NCI-H1092 treated with DMSO at 0.1 percent for 48 hours (cell line): Measurements from ENCODE around the gene C14orf180.

Source experiments
- DNase-seq: peaks from one replicate; lab custom pipeline; 2025; lab: John Stamatoyannopoulos, UW

The C14orf180 gene

DNA sequence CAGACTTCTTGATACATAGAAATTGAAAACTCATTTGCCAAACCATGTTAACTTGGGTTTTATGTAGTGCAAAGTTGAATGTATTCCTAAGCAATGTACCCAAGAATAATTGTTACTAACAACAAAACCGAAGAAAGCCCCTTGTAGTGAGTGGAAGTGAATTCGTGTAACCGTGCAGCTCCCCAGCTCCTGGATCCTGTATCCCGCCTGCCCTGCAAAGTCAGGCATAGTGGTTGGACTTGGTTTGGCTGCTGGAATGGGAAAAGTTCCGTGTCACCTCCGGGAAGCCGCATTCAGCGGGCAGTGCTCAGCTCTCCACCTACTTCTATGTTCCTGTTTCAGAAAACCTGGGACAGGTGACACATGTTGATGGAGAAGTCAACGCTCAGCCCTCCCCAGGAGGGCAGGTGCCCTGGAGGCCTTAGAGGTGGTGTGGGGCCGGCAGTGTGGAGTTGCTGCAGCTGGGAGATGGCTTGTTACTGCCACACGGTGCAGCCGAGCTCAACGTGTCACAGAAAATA lies 29.2 kb upstream of the C14orf180 start:
- DNase-seq, result no peak

DNA sequence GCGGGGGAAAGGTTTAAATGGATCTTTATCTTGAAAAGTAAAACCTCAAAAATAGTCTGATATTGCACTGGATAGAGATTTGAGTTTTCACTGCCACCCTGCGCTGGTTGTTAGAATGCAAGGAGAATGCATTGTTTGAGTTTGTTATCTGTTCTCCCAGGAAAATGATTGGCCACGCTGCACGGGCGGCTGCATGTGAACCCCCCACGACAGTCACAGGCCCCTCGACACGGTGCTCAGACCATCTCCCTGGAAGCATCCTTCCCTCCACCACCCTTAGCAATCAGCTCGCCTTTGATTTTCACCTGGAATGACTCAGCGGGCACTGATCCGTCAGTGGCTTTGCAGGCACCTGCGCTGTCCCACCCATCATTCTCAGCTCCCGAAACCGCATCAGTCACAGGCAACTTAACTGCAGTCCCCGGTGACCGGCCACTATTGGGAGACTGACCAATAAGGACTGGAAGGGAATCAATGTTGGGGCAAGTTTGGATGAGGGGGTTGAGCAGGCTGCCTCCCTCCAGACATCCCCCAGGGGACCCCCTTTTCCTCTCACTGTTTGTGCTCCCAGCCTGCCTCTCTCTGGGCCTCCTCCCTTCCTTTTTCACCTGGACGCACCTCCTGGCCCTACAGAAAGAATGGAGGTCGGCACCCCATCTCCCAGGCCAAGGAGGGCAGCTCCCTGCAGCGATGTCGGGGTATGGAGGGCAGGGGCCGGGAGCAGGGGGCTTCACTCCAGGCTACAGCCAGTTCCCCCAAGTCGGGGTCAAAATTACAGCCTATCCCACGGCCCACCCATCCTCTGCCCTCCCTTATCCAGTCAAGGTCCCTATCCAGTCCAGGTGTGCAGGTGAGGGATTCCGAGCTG lies 28.5 kb upstream of the C14orf180 start:
- no peak for DNase-seq

DNA sequence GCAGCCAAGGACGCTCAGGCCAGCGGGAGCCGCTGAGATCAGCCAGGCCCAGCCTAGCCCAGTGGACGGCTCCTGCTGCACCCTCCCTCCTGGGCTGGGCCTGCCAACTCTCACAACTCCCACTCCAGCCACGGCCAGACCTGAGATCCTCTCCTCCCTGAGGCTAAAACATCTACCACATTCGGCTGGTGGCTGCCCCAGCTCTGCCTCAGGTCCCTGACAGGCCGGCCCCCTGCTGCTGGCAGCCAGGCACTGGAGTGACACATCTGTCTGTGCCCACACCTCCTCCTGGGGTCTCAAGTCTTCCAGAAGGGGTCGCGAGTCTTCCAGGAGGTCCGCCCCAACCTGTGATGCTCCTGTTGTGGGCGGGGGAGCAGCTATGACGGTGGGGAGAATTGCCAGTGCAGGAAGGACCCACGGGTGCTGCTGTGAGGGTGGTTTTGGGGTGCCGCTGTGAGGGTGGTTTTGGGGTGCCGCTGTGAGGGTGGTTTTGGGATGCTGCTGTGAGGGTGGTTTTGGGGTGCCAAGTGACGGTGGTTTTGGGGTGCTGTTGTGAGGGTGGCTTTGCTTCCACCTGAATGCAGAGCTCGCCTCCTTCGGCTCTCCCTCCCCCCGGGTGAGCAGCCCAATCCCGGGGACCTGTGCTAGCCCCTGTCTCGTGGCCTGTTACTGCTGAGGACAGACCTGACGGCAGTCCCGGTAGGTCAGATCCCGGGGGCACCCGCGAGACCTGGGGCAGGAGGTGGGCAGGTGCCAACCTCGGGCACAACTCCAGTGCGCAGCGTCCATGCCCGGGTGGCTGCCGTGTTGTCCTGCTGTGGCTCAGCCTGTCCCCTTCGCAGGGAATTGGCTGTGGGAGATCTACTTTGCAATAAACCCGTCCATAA lies 27.5 kb upstream of the C14orf180 start:
- no peak for DNase-seq

DNA sequence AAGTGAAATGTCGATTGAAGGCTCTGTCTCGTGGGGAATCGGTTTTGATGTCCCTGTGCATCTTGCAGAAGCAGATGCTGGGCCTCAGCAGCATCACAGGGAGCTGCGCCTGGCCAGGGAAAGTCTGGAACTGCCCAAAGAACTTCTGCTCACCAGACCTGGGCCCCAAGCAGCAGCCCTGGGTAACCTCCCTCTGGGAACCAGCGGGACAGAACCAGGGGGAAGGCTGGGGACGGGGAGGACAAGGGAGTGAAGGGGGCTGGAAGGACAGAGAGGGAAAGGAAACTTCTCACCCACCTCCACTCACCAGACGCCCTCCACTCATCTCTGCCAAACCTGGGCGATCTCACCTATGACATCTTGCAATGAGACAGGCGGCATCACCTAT lies 26.8 kb upstream of the C14orf180 start:
- no peak for DNase-seq

DNA sequence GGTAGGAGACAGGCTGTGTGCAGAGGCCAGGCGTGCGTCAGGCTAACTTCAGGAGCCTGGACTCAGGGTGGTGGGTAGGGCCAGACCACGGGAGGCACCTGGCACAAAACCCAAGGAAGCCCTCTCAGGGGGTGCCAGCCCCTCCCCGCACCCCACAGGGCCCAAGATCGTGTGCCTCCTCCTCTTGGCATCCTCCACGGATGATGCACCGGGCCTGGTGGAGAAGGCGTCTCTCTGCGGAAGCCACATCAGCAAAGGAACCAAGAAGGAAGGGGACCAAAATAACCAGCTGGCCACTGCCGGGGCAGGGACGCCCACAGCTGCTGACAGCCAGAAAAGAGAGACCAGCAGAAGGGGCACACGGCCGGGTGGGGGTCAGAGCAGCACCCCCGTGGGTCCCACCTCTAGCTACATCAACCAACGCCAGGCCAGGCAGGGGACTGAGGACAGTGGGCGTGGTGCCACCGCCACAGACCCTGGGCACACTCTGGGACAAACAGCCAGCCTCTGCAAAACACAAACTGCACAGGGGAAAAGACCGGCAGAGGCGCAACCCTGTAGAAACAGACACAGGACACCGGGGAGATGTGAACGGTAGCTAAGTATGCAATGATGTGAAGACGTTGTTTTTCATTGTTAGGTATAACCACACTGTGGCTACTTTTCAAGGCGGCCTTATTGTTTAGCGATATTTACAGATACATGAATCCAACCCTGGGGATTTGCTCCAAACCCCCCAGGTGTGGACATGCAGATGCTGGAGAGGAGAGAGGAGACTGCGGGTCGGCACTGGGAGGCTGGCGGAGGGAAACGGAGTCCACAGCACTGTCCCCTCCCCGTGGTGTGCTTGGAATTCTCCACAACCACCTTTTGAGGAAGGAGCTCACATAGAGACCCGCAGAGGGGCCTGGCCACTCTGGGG lies 26.1 kb upstream of the C14orf180 start:
- DNase-seq, result no peak

DNA sequence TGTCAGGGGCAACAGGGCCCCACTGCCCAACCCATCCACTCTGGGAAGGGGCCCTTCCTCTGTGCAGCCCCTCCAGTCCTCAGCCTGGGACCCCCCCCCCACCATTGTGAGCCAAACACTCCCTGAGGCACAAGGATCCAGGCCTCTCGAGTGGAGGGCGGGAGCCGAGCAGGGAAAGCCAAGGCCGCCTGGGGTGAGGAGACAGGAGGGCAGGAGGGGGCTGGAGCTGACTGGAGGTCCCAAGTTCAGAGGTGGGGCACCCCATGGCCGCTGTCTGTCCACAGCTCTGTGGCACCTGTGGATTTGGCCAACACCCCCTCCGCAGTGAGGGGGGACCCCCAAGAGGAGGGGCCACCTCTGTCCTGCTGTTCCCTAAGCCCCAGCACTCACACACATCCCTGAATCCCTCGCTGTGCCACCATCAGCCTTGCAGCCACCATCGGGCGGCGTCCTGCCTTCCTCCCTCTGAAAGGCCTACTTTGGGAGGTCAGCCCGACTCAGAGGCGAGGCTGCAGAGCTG lies 25.4 kb upstream of the C14orf180 start:
- DNase-seq, result no peak

DNA sequence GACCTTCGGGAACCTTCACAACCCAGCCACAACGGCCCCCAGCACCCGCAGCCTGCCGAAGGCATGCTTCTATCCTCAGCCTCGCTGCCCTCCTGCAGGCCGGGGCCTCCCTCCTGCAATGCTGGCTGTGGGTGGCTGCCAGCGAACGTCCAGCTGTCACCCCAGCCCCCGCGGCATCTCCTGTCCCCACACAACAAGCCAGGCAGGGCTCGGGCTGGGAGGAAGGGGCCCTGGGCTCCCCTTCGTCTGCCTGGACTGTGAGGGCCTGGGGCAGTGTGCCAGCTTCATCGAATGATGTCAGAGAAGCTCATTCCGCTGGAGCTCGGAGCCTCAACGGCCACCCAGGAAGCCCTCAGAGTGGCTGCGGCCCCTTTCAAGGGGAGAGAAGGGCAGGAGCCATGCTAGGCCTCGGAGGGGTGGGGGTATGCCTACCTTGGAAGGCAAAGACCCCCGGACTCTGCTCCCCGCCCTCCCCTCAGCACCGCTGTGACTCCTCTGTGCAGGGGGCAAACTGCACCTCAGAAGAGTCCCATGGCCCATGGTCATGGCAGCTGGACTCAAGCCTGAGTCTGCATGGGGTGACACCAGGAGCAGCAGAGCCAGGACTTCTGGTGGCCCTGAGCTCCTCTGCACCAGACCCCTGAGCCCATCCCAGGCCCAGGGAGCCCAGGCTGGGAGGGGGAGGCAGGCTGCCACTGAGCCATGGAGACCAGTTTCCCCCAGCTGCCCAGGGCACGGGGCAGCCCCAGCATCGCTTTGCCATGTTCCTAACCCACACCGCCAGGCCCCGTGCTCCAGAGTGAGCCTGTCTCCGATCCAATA lies 24.7 kb upstream of the C14orf180 start:
- DNase-seq, result no peak

DNA sequence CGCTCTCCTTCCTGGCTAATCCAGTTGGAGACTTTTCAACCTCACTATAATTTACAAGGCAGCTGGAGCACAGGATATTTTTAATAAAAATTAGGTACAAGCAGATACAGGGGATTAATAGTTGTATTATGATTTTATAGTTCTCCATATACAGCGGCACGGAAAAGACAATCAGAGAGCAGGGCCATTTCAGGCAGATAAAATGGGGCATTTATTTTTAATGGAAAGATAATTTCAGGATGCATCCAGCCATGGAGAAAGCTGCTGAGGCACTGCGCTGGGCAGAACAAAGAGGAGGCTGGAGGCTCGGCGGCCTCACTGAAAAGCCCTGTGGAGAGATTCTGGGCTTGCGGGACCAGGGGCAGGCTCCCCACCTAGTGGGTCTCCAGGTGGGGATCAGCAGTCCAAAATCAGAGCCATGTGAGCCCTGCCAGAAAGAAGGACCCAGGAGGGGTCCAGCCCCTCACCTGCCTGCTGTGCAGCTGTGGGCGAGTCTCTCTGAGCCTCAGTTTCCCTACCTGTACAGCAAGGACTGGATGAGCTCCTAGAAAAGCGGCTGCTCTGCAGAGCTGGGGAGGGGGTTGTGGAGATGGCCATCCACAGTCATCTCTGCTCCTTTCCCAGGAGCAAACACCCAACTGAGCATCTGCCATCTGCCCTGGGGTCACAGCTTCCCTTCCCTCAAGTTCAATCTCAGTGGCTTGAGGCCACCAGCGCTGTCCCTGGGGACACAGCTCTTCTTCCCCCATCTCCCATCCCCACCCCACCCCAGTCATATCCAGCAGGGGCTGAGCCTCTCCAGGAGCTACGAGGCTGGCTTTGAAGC lies 23.9 kb upstream of the C14orf180 start:
- DNase-seq, result no peak

DNA sequence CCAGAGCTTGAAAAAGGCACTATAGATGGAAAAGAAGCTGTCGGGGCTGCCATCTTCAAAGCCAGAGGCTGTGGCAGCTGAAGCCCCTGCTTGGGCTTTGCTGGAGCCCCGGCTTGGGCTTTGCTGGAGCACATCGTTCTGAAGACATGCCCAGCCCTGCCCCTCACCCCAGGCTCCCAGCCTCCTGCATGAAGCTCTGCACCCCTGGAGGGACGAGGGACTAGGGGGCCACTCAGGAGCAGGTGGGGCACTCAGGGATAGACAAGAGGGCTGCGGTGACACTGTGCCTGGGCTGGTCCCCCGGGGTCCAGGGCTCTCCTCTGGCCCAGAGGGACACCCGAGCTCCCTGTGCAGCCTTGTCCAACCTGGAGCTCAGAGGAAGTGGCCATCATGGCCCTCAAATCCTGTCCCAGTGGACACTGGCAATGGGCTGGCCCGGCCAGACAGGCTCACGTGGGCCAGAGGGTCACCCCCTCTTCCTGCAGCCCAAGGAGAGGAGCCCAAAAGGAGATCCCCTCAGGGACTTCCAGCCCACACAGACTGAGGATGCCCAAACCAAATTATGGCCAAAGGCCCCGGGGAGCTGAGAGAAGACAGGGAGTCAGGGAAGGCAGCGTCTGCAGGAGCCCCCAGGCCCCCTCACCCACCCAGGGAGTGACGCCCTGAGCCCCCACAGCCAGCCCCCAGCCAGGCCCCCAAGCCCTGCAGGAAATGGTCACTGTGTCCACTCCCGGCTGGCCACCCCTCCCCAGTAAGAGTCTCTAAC lies 23.1 kb upstream of the C14orf180 start:
- DNase-seq, result no peak

DNA sequence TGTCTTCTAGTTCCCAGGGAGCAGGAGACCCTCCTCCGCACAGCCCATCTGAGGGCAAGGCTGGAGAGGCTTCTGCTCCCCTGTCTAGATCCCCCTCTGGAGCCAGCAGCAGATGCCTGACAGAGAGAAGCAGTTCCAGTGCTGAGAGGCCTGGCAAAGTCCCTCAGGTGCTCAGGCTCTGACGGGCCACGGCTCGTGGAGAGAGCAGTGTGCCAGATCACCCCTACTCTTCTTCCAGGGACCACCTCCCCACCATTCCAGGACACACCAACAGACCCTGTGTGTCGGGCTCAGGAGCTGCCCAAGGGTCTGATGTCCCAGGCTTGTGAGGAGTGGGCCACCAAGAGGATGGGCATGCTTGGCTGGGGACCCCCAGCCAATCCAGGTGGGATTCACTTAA lies 22.5 kb upstream of the C14orf180 start:
- DNase-seq, result no peak

DNA sequence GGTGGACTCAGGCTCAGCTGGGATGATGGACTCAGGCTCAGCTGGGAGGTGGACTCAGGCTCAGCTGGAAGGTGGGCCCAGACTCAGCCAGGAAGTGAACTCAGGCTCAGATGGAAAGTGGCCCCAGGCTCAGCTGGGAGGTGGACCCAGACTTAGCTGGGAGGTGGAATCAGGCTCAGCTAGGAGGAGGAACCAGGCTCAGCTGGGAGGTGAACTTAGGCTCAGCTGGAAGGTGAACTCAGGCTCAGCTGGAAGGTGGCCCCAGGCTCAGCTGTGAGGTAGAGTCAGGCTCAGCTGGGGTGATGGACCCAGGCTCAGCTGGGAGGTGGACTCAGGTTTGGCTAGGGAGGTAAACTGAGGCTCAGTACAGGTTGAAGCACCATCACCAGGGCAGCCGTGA lies 21.8 kb upstream of the C14orf180 start:
- DNase-seq, result no peak

DNA sequence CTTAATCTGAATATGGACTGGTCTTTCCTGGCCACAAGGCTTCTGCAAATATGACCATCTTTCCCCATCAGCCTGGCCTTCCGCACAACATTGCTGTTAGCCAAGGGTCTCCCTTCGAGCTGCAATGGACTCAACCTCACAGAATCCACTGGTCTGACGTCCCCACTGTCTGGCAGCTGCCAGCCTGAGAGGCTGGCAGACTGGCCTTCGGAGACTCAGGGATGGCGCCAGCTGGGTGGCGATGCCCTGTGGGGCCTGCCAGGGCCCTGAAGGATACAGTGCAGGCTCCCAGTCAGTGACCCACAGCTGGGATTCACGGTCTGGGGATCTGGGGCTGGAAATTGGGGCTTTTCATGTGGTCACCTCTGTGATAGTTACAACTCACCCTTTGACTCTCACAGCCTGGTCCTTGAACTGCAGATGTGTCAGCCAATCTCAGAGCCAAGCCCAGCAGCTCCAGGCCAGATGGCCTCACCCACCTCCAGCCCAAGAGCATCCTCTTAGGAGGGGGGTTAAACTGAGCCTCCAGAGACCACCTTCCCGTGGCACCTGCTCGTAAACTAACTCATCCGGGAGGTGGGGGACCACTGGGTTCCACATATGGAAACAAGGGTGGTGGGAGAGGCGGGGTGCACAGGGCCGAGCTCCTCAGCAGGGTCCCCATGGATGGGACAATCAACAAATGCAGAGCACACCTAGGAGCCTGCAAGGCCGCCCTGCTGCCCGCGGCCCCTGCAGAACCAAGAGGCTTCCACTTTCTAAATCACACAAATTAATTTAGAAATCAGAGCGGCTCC lies 21.1 kb upstream of the C14orf180 start:
- no peak for DNase-seq

DNA sequence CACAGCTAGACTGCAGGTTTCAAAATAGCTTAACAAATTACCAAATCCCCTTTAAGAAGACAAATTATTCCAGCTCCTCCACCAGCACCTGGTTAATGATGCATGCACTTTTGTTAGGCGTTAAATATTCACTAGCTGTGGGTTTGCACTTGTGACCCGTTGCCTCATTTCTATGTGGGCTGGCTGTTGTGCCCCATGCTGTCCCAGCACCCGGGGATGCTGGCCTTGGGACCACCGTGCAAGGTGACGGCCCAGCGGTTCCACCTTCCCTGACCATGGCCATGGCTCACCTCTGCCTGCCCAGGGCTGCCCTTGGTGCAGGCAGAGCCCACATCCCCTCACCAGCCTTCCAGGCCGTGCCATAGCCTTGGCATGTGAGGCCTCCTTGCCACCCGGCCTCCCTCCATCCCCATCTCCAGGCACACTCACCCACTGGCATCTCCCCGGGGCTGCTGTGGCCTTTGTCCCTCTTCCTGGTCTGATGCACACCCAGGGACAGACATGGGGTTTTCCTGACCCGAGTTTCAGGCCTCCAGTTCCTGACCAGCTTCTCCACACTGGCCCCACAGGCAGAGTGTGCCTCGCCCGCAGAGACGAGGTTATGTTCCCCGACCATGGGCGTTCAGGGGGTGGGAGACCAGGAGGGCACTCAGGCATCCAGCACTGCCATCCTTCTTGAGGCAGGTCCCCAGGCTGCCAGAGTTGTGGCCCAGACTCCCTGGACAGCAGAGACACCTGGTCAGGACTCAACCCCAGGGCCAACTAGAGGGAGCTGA lies 20.3 kb upstream of the C14orf180 start:
- DNase-seq, result no peak

DNA sequence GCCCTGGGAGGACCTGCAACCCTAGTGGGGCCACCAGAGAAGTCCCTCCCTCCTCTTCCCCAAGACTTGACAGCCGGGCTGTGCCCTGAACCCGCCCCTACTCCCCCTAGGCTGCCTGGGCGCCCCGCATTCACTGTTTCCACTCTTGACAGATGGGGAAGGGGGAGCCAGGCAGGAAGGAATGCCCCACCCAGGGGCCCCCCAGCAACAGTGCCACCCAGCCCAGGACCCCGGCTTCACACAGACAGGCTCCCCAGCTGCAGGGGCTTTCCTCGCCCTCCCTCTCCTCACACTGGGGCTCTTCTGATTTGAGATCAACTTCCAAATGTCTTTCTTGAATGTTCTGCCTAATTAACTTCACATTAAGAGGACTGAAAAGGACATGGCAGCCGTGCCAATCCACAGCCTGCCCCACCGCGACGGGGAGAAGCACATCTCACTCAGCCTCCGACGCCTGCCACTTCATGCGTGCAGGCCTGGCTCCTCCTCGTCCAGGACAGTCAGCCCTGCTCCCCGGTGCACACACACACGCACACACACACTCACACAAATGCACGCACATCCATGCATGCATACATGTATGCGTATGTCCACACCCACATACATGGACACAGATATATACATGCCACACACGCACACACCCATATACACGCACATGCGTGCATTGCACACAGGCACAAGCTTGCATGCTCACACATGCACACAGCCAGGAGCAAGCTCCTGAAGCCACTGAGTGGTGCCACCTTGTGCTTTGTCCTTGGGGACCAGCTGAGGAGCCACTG lies 19.6 kb upstream of the C14orf180 start:
- DNase-seq, result no peak

DNA sequence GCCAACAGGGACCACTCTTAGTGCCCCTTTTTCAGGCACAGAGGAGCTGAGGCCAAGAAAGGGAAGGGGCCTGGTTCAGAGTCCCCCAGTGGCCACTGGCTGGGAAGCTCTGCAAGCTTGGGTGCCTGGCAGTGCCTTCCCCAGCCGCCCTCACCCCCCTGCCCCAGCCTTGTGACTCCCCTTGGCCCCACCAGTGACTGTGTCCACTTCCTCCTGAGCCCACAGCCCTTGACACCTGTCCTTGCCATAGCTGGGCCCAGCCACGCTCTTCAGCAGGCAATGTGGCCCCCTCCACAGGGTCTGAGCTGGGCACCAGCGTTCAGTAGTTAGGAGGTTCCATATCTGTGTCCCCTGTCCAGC lies 19.0 kb upstream of the C14orf180 start:
- no peak for DNase-seq

DNA sequence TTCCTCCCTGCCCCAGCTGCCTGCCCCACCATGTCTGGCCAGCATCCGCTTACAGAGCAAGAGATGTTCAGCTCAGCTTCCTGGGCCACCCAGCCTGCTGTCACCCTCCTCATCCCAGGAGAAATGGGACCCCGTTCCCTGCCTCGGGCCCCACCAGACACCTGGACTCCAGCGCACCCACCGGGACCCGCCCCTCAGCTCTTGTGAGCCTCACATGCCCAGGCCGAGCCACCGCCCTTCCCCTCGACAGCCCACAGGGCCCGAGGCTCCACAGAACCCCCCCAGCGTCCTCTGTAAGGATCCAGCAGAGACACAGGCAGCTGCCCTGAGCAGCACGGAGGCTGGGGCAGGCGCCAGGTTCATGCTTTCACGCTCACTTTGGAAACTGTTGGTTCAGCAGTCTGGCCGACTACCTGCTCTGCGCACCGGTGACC lies 18.4 kb upstream of the C14orf180 start:
- DNase-seq, result no peak
